Left lung (tissue), 10 donors: Measurements from ENCODE around the gene RITA1. TPM values are rescaled to one million over a fixed set of nuclear protein-coding genes. Genes with fewer than 3 reads are reported as not detected.

Source experiments
- ATAC-seq: fragments of 200-7000 bp; cut with Tn5 transposase; one replicate; pipeline ENCODE4 v1.9.1; 2020; ENCODE audit warnings: moderate library complexity
- DNase-seq, 4 donors: peaks; one replicate each; pipeline ENCODE4 v3.0.0-alpha.2; 2013 to 2020
- H3K27ac ChIP-seq, 2 donors: fragments of 200-600 bp; sonication (generic) in 1 of 2; one replicate each; pipeline versions ENCODE4 v1.5.0 to v1.8.0; 2020 to 2021
- H3K27me3 ChIP-seq, 2 donors: fragments of 200-600 bp; sonication (generic) in 1 of 2; one replicate each; pipeline versions ENCODE4 v1.5.0 to v1.8.0; 2020 to 2021
- H3K36me3 ChIP-seq, 2 donors: fragments of 200-600 bp; sonication (generic) in 1 of 2; one replicate each; pipeline versions ENCODE4 v1.5.0 to v1.8.0; 2020 to 2021
- H3K4me1 ChIP-seq, 2 donors: fragments of 200-600 bp; one replicate each; pipeline ENCODE4 v1.8.0; 2021
- H3K4me3 ChIP-seq, 2 donors: fragments of 200-600 bp; sonication (generic) in 1 of 2; one replicate each; pipeline versions ENCODE4 v1.5.0 to v1.8.0; 2020 to 2021; ENCODE audit warnings: mild to moderate bottlenecking in 1 of 2
- H3K9me3 ChIP-seq, 2 donors: fragments of 200-600 bp; sonication (generic) in 1 of 2; one replicate each; pipeline versions ENCODE4 v1.5.0 to v1.8.0; 2020 to 2021
- intact Hi-C, 2 donors: fragments of 100-400 bp; cut with DNase I; formaldehyde crosslinking; loops; one replicate each; pipeline versions ENCODE4 v1.11.2 to v1.14.2; 2022
- polyA plus RNA-seq, 6 donors: library from polyadenylated mRNA; unstranded; fragments of 120-200 nt; gene quantifications; one replicate each; pipeline ENCODE4 v1.2.1, GENCODE V29; 2013; ENCODE audit not compliant: insufficient read length in 6 of 6
- total RNA-seq, 2 donors: library from RNA; stranded (reverse); fragmentation: NEBNext Ultra II Directional; extraction: Animal tissue kit (Norgen Biotek cat#: 25700); gene quantifications; one replicate each; pipeline ENCODE4 v1.2.1, GENCODE V29; 2021
- TF ChIP-seq, protein P1 (sequence below), 2 donors: fragments of 200-600 bp; sonication (generic) in 1 of 2; IDR thresholded peaks; one replicate each; pipeline versions ENCODE4 v1.5.0 to v1.8.0; 2021; ENCODE audit warnings: antibody characterized with exemption in 2 of 2
- donor health status: DM: no; HTN: yes; CAD: no.
- donor health status: DM: no; HTN: no; CAD: no.

Gene RITA1
- total and polyA plus RNA-seq, 8 donors = 9.1 to 17.3 (median 11.9) TPM

DNA sequence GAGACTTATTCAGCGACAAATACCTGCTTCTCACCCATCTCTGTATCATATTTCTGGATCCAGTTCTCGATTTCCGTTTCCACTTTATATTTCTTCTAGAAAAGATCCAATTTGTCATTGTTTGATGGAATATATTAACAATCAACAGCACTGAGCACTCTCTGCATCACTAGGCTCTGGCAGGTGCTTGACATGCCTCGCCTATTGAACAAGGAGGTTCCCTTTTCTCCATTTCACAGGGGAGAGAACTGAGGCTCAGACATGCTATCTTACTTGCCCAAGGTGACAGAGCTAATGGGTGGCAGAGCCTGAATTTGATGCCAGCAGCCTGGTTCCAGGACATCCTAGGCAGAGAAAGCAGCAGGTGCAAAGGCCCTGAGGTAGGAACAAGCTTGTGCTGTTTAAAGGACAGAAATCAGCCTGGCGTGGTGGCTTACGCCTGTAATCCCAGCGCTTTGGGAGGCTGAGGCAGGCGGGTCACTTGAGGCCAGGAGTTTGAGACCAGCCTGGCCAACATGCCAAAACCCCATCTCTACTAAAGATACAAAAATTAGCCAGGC, 12.1 kb downstream of the RITA1 start:
- Histone ChIP-seq H3K9me3 (no peaks in the 10 kb centered on the region), H3K4me3 (no peak overlapping the region), H3K36me3 (peaks cover 0 to 4% of the 10 kb centered on the region in 2 donors), H3K27ac (no peak overlapping the region), H3K27me3 (no peaks in the 10 kb centered on the region), H3K4me1 (peaks cover 0 to 27% of the 10 kb centered on the region in 2 donors)
- intact Hi-C loops = loop anchor here in 1 of 2 donors (10.0 kb wide), 1 partner anchor 227 kb away; the partner anchor contains the start of gene SDSL
- TF ChIP-seq, protein P1, sequence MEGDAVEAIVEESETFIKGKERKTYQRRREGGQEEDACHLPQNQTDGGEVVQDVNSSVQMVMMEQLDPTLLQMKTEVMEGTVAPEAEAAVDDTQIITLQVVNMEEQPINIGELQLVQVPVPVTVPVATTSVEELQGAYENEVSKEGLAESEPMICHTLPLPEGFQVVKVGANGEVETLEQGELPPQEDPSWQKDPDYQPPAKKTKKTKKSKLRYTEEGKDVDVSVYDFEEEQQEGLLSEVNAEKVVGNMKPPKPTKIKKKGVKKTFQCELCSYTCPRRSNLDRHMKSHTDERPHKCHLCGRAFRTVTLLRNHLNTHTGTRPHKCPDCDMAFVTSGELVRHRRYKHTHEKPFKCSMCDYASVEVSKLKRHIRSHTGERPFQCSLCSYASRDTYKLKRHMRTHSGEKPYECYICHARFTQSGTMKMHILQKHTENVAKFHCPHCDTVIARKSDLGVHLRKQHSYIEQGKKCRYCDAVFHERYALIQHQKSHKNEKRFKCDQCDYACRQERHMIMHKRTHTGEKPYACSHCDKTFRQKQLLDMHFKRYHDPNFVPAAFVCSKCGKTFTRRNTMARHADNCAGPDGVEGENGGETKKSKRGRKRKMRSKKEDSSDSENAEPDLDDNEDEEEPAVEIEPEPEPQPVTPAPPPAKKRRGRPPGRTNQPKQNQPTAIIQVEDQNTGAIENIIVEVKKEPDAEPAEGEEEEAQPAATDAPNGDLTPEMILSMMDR (IDR thresholded peaks at IDR 0.05) = no peak
- DNase-seq = no peak
- ATAC-seq = no peak

DNA sequence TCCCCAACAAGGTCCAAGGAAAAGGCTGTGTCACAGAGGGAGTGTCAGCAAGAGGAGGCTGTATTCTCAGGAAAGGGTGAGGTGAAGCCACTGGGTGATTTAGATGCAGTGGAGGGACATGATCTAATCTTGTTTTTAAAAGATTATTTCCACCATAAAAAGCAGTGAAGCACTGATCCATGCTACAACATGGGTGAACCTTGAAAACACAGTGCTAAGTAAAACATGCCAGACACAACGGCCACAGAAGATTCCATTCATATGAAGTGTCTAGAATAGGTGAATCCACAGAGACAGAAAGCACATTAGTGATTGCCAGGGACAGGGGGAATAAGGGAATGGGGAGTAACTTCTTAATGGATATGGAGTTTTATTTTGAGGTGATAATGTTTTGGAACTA, 12.8 kb downstream of the RITA1 start:
- TF ChIP-seq, protein P1 (IDR thresholded peaks at IDR 0.05) = no peak
- no peaks in the 10 kb centered on the region for H3K27me3 ChIP-seq
- no peaks in the 10 kb centered on the region for H3K36me3 ChIP-seq
- no peaks in the 10 kb centered on the region for H3K9me3 ChIP-seq
- DNase-seq = no peak
- ATAC-seq = no peak
- no peak overlapping the region for H3K4me3 ChIP-seq
- peaks cover 0 to 23% of the 10 kb centered on the region in 2 donors for H3K4me1 ChIP-seq
- intact Hi-C loops = loop anchor here in 1 of 2 donors (10.0 kb wide), 1 partner anchor 227 kb away; the partner anchor contains the start of gene SDSL
- H3K27ac ChIP-seq = no peak overlapping the region

DNA sequence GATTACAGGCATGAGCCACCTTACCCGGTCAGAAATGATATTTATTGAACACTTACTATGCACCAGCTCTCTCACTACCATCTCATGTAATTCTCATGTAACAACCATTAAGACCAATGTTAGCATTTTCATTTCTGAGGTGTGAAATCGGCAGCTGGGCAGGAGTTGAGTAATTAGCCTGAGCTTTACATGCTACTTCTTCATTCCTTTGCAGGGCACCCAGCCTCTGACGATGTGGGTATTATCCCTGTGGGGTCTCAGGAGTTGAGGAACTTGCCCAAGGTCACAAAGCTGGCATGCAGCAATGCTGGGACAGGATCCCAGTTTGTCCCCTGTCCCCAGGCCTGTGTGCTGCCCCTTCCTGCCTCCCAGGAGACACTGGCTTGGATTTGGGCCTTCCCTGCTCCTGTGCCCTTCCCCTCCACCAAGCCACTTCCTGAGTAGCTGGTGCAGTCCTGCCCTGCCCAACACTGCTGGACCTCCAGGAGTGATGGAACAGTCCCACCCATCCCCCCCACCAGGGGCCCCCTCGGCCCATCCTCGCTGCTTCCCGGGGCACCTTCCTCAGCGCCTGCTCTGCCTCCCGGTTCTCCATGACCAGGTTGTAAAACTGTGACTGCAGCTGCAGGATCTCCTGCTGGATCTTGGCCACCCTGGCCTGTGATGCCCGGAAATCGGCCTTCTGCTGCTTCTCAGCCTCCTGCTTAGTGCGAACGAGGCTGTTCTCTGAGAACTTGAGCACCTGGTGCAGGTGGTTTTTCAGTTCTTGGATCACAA, 14.7 kb downstream of the RITA1 start:
- no peaks in the 10 kb centered on the region for H3K27me3 ChIP-seq
- no peak overlapping the region for H3K4me3 ChIP-seq
- intact Hi-C loops = no loop called here
- H3K9me3 ChIP-seq = no peaks in the 10 kb centered on the region
- H3K4me1 ChIP-seq = peaks cover 0 to 36% of the 10 kb centered on the region in 2 donors
- TF ChIP-seq, protein P1 (IDR thresholded peaks at IDR 0.05) = no peak
- H3K27ac ChIP-seq = no peak overlapping the region
- no peaks in the 10 kb centered on the region for H3K36me3 ChIP-seq
- no peak for DNase-seq
- ATAC-seq = no peak

DNA sequence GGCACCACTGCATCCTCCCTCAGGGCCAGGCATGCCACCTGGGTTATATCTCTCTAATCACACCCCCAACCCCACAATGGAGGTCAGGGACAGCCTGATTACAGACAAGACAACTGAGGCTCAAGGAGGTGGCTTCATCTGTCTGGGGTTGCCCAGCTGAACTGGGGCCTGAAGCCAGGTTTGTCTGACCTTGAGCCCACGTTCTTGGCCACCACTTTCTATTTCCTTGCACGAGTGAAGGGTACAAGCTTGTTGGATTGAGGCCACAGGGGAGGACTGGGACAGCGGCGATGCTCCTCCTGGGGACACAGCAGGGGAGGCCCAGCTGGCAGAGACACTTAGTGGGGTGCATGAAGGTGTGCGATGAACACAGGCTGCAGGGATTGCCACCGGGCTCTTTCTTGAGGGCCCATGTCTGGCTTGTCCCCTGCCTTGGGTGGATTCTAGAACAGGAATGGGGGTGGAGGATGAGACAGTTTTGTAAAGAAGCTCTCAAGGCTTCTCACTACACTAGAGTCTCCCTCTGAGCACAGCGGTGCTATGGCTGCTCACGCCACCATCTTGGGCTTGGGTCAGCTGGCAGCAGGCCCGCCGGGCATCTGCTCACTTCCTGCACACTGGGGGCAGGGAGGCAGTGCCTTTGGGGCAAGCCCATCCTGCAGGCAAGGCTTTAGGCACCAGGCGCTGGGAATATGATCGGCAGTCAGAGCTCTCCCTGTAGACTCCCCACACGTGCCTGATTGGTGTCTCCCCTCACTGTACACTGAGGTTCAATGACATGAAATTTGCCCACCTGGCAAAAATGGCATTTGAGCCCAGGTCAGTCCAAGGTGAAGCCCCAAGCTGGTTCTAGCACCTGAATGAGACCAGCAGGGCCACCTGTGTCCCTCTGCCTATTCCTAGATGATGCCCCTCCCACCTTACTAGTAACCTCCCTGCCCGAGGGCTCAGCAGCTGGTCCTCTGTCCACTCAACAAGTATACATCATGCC, 16.0 kb downstream of the RITA1 start:
- intact Hi-C loops = no loop called here
- peaks cover 0 to 45% of the 10 kb centered on the region in 2 donors for H3K4me1 ChIP-seq
- H3K36me3 ChIP-seq = no peaks in the 10 kb centered on the region
- no peaks in the 10 kb centered on the region for H3K9me3 ChIP-seq
- H3K4me3 ChIP-seq = no peak overlapping the region
- TF ChIP-seq, protein P1 (IDR thresholded peaks at IDR 0.05) = no peak
- no peaks in the 10 kb centered on the region for H3K27me3 ChIP-seq
- no peak overlapping the region for H3K27ac ChIP-seq
- ATAC-seq = no peak
- no peak for DNase-seq
